ENCODE measurements around the gene BANP.
A peak's percentile ranks its signal among the peaks of the same experiment; 100 is the strongest.

Gene BANP

DNA sequence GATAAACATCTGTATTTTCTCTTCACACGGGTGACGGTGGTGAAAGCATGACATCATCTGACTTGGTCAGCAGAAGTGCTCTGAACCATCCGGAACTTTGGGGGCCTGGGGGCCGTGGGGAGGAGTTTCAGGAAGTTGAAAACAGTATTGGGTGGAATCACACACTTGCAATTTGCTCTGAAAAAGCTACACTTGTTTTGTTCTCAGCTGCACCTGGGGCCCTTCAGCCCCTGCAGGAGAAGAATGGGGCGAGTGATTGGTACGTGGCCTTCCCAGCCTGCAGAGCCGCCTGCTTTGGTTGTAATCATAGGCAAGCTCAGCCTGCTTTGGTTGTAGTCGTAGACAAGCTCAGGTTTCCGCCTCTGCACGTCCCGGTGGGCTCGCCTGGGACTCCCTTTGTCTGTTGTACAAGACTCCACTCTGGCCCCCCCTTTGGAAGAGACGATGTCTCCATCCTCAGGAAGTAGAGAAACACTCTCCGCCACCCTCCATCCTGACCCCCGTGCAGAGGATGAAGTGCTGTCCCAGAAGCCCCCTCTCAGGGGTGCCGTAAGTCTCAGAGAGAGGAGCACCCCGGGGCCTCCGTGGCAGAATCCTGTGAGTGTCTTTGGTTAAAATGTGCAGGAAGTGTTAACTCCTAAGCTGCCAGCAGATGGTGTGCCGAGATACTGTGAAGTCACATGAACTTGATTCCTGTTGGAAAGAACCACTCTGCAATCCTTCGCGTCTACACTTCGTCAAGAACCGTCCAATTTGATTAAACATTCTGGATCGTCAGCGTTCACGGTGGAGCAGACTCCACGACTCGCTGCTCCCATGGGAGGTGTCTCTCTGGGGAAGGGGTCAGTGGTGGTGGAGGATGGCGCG is 5.4 kb downstream of the BANP start (continued):
- no peak for TF ChIP-seq KLF17 (tag by site-specific recombination; IDR thresholded peaks at IDR 0.05)
- no peak for TF ChIP-seq ZNF133 (tag by site-specific recombination; IDR thresholded peaks at IDR 0.05)
- TF ChIP-seq ZNF610 (tag by site-specific recombination; IDR thresholded peaks at IDR 0.05; ENCODE audit: borderline replicate concordance): no peak

GRCh38 chr16:87957296-87958094 is 6.3 kb downstream of the BANP start:
- Histone ChIP-seq H3K9me3 (ENCODE audit: control insufficient read depth, insufficient read depth, low read depth, low read length) (no peaks in the 10 kb centered on the region), H3K4me3 (ENCODE audit: low read depth, low read length) (no peak overlapping the region), H3K4me1 (ENCODE audit: control insufficient read depth, insufficient read depth, low read length) (peaks cover 12% of the 10 kb centered on the region), H3K27ac (ENCODE audit: extremely low read depth, low read depth, low read length) (no peak overlapping the region), H3K36me3 (ENCODE audit: control insufficient read depth in 2 of 2, insufficient read depth in 1 of 2, low read length in 2 of 2) (peaks cover 4 to 46% of the 10 kb centered on the region in 2 experiments; a peak in 2 of 3 replicates)
- ChIA-PET POLR2A (interaction anchor here (0.6 kb wide), 1 partner anchor 42 kb away, joined by 5 read pairs; no protein-coding TSS in a partner anchor), CTCF (interaction anchor here (0.6 to 0.7 kb wide), 2 partner anchors 29 to 276 kb away, joined by 3 read pairs; no protein-coding TSS in a partner anchor)
- 0 out of 2 replicates have a peak, but pooled peaks have one; percentile 37 for TF ChIP-seq ZBTB48 (tag by site-specific recombination; IDR thresholded peaks at IDR 0.05)
- no peak for TF ChIP-seq GLI4 (tag by site-specific recombination; IDR thresholded peaks at IDR 0.05)

- Histone ChIP-seq H3K9me3 (ENCODE audit: control insufficient read depth, insufficient read depth, low read depth, low read length) (no peaks in the 10 kb centered on the region), H3K4me1 (ENCODE audit: control insufficient read depth, insufficient read depth, low read length) (peaks cover 14% of the 10 kb centered on the region), H3K36me3 (ENCODE audit: control insufficient read depth in 2 of 2, insufficient read depth in 1 of 2, low read length in 2 of 2) (peaks cover 0 to 35% of the 10 kb centered on the region in 2 experiments; a peak in 2 of 3 replicates), H3K27ac (ENCODE audit: extremely low read depth, low read depth, low read length) (no peak overlapping the region), H3K4me3 (ENCODE audit: low read depth, low read length) (no peak overlapping the region)
- no peak for TF ChIP-seq ZSCAN4 (tag by site-specific recombination; IDR thresholded peaks at IDR 0.05)
- POLR2A ChIA-PET: no interaction called here
- CTCF ChIA-PET: no interaction called here
These were observed 7.4 kb downstream of the BANP start for GRCh38 chr16:87958632-87959031.

GRCh38 chr16:87959391-87959990 is 8.3 kb downstream of the BANP start:
- Histone ChIP-seq H3K9me3 (ENCODE audit: control insufficient read depth, insufficient read depth, low read depth, low read length) (no peaks in the 10 kb centered on the region), H3K27ac (ENCODE audit: extremely low read depth, low read depth, low read length) (no peak overlapping the region), H3K4me3 (ENCODE audit: low read depth, low read length) (no peak overlapping the region), H3K4me1 (ENCODE audit: control insufficient read depth, insufficient read depth, low read length) (peaks cover 16% of the 10 kb centered on the region), H3K36me3 (ENCODE audit: control insufficient read depth in 2 of 2, insufficient read depth in 1 of 2, low read length in 2 of 2) (peaks cover 0 to 27% of the 10 kb centered on the region in 2 experiments; a peak in 1 of 3 replicates)
- ChIA-PET CTCF (no interaction called here), POLR2A (interaction anchor here (1.6 kb wide), 1 partner anchor 9 kb away, joined by 5 read pairs; the partner anchor contains the start of gene BANP)
- no peak for TF ChIP-seq ATF2 (tag by site-specific recombination; IDR thresholded peaks at IDR 0.05; ENCODE audit: low read depth)
- TF ChIP-seq, protein P1, sequence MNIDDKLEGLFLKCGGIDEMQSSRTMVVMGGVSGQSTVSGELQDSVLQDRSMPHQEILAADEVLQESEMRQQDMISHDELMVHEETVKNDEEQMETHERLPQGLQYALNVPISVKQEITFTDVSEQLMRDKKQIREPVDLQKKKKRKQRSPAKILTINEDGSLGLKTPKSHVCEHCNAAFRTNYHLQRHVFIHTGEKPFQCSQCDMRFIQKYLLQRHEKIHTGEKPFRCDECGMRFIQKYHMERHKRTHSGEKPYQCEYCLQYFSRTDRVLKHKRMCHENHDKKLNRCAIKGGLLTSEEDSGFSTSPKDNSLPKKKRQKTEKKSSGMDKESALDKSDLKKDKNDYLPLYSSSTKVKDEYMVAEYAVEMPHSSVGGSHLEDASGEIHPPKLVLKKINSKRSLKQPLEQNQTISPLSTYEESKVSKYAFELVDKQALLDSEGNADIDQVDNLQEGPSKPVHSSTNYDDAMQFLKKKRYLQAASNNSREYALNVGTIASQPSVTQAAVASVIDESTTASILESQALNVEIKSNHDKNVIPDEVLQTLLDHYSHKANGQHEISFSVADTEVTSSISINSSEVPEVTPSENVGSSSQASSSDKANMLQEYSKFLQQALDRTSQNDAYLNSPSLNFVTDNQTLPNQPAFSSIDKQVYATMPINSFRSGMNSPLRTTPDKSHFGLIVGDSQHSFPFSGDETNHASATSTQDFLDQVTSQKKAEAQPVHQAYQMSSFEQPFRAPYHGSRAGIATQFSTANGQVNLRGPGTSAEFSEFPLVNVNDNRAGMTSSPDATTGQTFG (tag by site-specific recombination; IDR thresholded peaks at IDR 0.05; ENCODE audit: borderline replicate concordance): no peak
- peak; percentile 94 for TF ChIP-seq ZNF341 (tag by site-specific recombination; IDR thresholded peaks at IDR 0.05; ENCODE audit: low read depth)
- no peak for TF ChIP-seq ZNF202 (tag by site-specific recombination; IDR thresholded peaks at IDR 0.05; ENCODE audit: borderline replicate concordance)
- TF ChIP-seq ZNF423 (tag by site-specific recombination; IDR thresholded peaks at IDR 0.05): peak; percentile 34; the same call in 1 of the 2 replicates
- no peak for TF ChIP-seq ZNF585B (tag by site-specific recombination; IDR thresholded peaks at IDR 0.05)
- TF ChIP-seq ZNF280D (tag by site-specific recombination; IDR thresholded peaks at IDR 0.05): no peak
- no peak for TF ChIP-seq ZNF19 (tag by site-specific recombination; IDR thresholded peaks at IDR 0.05; ENCODE audit: low read depth)
- TF ChIP-seq ZNF624 (tag by site-specific recombination; IDR thresholded peaks at IDR 0.05): no peak
- TF ChIP-seq ZFHX2 (tag by site-specific recombination; conservative IDR thresholded peaks at IDR 0.05): no peak
